ENCODE data around the gene UQCC3. TPM values are rescaled to one million over a fixed set of nuclear protein-coding genes. Genes with fewer than 3 reads are reported as not detected.
A peak's percentile ranks its signal among the peaks of the same experiment; 100 is the strongest.

UQCC3 gene
- total and polyA plus RNA-seq, 2 of the 13 experiments (the other 11 are each of a cell fraction or from before 2014, with no cell fraction given) = 7.7 to 16.0 TPM

GRCh38 chr11:62671236-62671607 is 251 bp upstream of the UQCC3 start (continued):
- TF ChIP-seq PRDM15 (CRISPR knock-in tag; IDR thresholded peaks at IDR 0.05) (no peak), ZNF317 (CRISPR knock-in tag; IDR thresholded peaks at IDR 0.05) (peak; percentile 18; the same call in 1 of the 2 replicates), ZMYM2 (CRISPR knock-in tag; IDR thresholded peaks at IDR 0.05) (peak; percentile 56; the same call in 1 of the 2 replicates), ZNF709 (CRISPR knock-in tag; IDR thresholded peaks at IDR 0.05) (0 out of 2 replicates have a peak, but pooled peaks have one; percentile 12), ZBTB7A (CRISPR knock-in tag; IDR thresholded peaks at IDR 0.05) (0 out of 2 replicates have a peak, but pooled peaks have one; percentile 37), REPIN1 (CRISPR knock-in tag; IDR thresholded peaks at IDR 0.05; ENCODE audit: borderline replicate concordance, low read depth) (no peak), FOXJ3 (CRISPR knock-in tag; IDR thresholded peaks at IDR 0.05; ENCODE audit: borderline replicate concordance) (no peak), PHF21A (CRISPR knock-in tag; IDR thresholded peaks at IDR 0.05) (0 out of 2 replicates have a peak, but pooled peaks have one; percentile 69), JUND (CRISPR knock-in tag; IDR thresholded peaks at IDR 0.05) (0 out of 2 replicates have a peak, but pooled peaks have one; percentile 27), ZNF788 (CRISPR knock-in tag; IDR thresholded peaks at IDR 0.05; ENCODE audit: borderline replicate concordance) (no peak), SMAD9 (CRISPR knock-in tag; IDR thresholded peaks at IDR 0.05) (0 out of 2 replicates have a peak, but pooled peaks have one; percentile 7), ZNF770 (CRISPR knock-in tag; IDR thresholded peaks at IDR 0.05) (no peak), GZF1 (CRISPR knock-in tag; IDR thresholded peaks at IDR 0.05) (0 out of 2 replicates have a peak, but pooled peaks have one; percentile 19), ZBTB42 (CRISPR knock-in tag; IDR thresholded peaks at IDR 0.05) (peak; percentile 24; the same call in 1 of the 2 replicates), FOXA3 (CRISPR knock-in tag; IDR thresholded peaks at IDR 0.05) (no peak), SRSF9 (IDR thresholded peaks at IDR 0.05; ENCODE audit: borderline replicate concordance, insufficient read depth, low read depth, low read length, poor library complexity, severe bottlenecking) (no peak), ZZZ3 (CRISPR knock-in tag; IDR thresholded peaks at IDR 0.05; ENCODE audit: borderline replicate concordance) (peak; percentile 13; the same call in 1 of the 2 replicates), GRHL1 (CRISPR knock-in tag; conservative IDR thresholded peaks at IDR 0.05) (no peak), CHCHD3 (CRISPR knock-in tag; IDR thresholded peaks at IDR 0.05) (no peak)
